Activated B cell treated with CpG ODN at 0.5 μM for 24 hours (primary cell): ENCODE data around the gene GTF2H4. TPM values are rescaled to one million over a fixed set of nuclear protein-coding genes. Genes with fewer than 3 reads are reported as not detected.

Experiments used
- ATAC-seq: fragments of 200-7000 bp; cut with Tn5 transposase; one replicate; pipeline ENCODE4 v1.10.0; 2021; ENCODE audit warnings: low read depth, mild to moderate bottlenecking, moderate library complexity
- CTCF ChIA-PET: fragments of 350-600 bp; sonication (Branson Sonifier 250); formaldehyde crosslinking; loops from one replicate; lab custom pipeline; 2021; ENCODE audit warnings: antibody characterized with exemption; lab: Charles Lee
- POLR2A ChIA-PET: fragments of 350-600 bp; sonication (Branson Sonifier 250); formaldehyde crosslinking; loops from one replicate; lab custom pipeline; 2021; ENCODE audit warnings: antibody characterized with exemption; lab: Charles Lee
- DNase-seq: peaks from one replicate; pipeline ENCODE4 v3.0.0; 2022
- H3K27ac Mint-ChIP-seq: one replicate; pipeline ENCODE4 v1.8.0; 2020; ENCODE audit warnings: mixed read lengths
- H3K27me3 Mint-ChIP-seq: one replicate; pipeline ENCODE4 v1.8.0; 2021; ENCODE audit warnings: mixed read lengths
- H3K36me3 Mint-ChIP-seq: one replicate; pipeline ENCODE4 v1.8.0; 2021; ENCODE audit warnings: low read depth, mixed read lengths
- H3K4me1 Mint-ChIP-seq: one replicate; pipeline ENCODE4 v1.8.0; 2021; ENCODE audit warnings: mixed read lengths
- H3K4me3 Mint-ChIP-seq: one replicate; pipeline ENCODE4 v1.8.0; 2020; ENCODE audit warnings: mild to moderate bottlenecking, mixed read lengths
- H3K9me3 Mint-ChIP-seq: one replicate; pipeline ENCODE4 v1.8.0; 2020; ENCODE audit warnings: mixed read lengths
- intact Hi-C: fragments of 100-400 bp; cut with micrococcal nuclease; formaldehyde crosslinking; loops from one replicate; pipeline ENCODE4 v1.15.1; 2024
- total RNA-seq: library from RNA; stranded (reverse); gene quantifications from 2 replicates; pipeline ENCODE4 v1.2.3, GENCODE V29; 2022
- TF ChIP-seq, protein P1 (sequence below): fragments of 200-600 bp; IDR thresholded peaks from one replicate; pipeline ENCODE4 v1.8.0; 2022; ENCODE audit warnings: antibody characterized with exemption, mild to moderate bottlenecking

GTF2H4 gene
- total RNA-seq, 1 donor from 2014 or later, result 42.3 TPM

DNA sequence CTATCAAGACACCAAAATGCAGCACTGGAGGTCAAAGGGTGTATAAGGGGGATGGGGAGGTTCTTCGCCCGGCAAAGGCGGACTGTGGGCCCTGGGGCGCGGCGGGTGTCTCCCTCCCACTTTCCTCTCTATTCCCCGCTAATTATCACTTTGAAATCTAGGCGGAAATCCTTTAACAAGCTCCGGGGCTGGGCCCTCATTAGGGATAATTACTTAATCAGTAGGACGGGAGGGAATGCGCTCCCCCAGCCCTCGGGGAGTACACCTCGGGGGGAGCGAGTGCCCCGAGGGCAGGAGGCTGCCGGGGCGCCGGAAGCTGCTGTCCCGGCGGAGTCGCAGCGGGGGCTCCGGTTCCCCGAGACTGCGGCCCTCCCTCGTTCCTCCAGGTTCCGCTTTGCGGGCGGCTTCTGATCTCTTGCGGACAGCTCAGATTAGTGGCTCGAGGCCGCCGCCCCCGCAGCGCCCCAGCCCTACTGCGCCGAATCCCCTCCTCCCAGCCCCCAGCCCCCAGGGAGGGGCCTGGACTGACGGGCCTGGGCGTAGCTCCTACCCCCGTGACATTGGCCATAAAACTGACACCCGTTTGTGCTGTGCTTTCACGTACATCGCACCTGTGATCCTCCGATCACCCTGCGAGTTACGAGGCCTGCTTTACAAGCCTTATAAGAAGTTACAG lies 47.5 kb downstream of the GTF2H4 start:
- Mint-ChIP-seq H3K4me1 (peaks cover 21% of the 10 kb centered on the region), H3K36me3 (no peaks in the 10 kb centered on the region), H3K4me3 (peak overlapping the region; percentile 82), H3K27ac (peak overlapping the region; percentile 82), H3K27me3 (peaks cover 5% of the 10 kb centered on the region), H3K9me3 (no peaks in the 10 kb centered on the region)
- CTCF ChIA-PET, result interaction anchor here (0.6 to 1.6 kb wide), 2 partner anchors 124 to 1884 kb away, joined by 4 read pairs; no protein-coding TSS in a partner anchor
- POLR2A ChIA-PET, result interaction anchor here (0.6 to 2.0 kb wide), 9 partner anchors 38 to 1017 kb away, joined by 3 to 17 read pairs (median 3); partner anchors contain the start of genes DDR1, DXO, POLR1H and VARS2
- TF ChIP-seq, protein P1, sequence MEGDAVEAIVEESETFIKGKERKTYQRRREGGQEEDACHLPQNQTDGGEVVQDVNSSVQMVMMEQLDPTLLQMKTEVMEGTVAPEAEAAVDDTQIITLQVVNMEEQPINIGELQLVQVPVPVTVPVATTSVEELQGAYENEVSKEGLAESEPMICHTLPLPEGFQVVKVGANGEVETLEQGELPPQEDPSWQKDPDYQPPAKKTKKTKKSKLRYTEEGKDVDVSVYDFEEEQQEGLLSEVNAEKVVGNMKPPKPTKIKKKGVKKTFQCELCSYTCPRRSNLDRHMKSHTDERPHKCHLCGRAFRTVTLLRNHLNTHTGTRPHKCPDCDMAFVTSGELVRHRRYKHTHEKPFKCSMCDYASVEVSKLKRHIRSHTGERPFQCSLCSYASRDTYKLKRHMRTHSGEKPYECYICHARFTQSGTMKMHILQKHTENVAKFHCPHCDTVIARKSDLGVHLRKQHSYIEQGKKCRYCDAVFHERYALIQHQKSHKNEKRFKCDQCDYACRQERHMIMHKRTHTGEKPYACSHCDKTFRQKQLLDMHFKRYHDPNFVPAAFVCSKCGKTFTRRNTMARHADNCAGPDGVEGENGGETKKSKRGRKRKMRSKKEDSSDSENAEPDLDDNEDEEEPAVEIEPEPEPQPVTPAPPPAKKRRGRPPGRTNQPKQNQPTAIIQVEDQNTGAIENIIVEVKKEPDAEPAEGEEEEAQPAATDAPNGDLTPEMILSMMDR, result no peak
- peak; percentile 72 for DNase-seq
- ATAC-seq, result peak; percentile 93
- intact Hi-C loops, result loop anchor here (2.0 to 5.0 kb wide), 2 partner anchors 41 to 213 kb away; partner anchors contain the start of genes FLOT1, IER3 and VARS2

DNA sequence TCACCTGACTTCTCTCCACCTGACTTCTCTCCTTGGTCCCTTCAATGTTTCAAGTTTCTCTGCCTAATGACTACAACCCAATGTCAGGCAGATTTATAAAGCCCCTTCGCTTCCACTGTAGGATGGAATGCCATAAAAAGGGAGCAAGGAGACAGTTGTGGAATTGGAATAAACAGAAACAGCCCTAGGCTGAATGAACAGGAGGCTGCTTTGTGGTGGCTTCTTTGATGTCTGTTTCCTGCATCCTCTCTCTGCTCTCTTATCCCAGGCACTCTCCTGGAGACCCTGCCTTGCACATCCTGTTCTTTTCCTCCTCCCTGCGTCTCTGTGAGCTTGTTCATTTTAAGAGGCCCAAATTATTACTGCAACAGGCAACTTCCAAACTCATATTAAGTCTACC lies 49.7 kb downstream of the GTF2H4 start:
- POLR2A ChIA-PET, result no interaction called here
- H3K9me3 Mint-ChIP-seq, result no peaks in the 10 kb centered on the region
- peaks cover 21% of the 10 kb centered on the region for H3K4me1 Mint-ChIP-seq
- TF ChIP-seq, protein P1, result no peak
- H3K36me3 Mint-ChIP-seq, result no peaks in the 10 kb centered on the region
- no peak overlapping the region for H3K4me3 Mint-ChIP-seq
- no peak overlapping the region for H3K27ac Mint-ChIP-seq
- DNase-seq (no peak), ATAC-seq (no peak)
- H3K27me3 Mint-ChIP-seq, result peaks cover 10% of the 10 kb centered on the region
- intact Hi-C loops, result loop anchor here (5.0 kb wide), 1 partner anchor 215 kb away; the partner anchor contains the start of genes FLOT1 and IER3
- CTCF ChIA-PET, result no interaction called here

DNA sequence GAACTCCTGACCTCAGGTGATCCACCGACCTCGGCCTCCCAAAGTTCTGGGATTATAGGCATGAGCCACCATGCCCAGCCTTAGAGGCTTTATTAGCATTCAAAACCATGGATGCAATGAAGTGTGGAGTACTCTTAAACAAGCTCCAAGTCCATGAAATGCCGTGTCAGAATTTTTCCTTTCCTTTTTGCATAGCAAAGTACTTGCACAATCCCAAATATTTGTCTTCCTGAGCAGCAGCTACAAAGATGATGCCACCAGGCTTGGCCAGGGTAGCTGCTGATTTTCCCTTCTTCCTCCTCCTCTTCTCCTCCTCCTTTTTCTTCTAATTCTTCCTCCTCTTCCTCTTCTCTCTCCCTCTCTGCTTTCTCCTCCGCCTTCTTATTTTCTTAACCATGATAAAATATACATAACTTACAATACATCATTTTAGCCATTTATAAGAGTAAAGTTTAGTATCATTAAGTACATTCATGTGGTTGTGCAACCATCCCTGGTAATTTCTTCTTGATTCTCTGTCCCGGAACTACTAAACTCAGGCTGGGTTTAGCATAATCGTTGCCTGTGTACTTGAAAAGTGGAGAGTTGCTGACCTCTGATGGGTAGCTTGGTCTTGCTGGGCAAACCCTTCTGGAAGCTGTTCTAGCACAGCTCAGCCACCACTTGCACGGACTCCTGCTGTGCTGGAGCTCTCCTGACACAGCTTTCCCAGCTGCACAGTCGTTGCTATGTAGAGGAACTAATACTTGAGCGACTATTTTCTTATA lies 53.1 kb downstream of the GTF2H4 start:
- ATAC-seq, result no peak
- H3K36me3 Mint-ChIP-seq, result no peaks in the 10 kb centered on the region
- intact Hi-C loops, result no loop called here
- H3K4me3 Mint-ChIP-seq, result no peak overlapping the region
- POLR2A ChIA-PET, result no interaction called here
- H3K27ac Mint-ChIP-seq, result no peak overlapping the region
- peaks cover 8% of the 10 kb centered on the region for H3K4me1 Mint-ChIP-seq
- H3K27me3 Mint-ChIP-seq, result peaks cover 28% of the 10 kb centered on the region
- no peaks in the 10 kb centered on the region for H3K9me3 Mint-ChIP-seq
- CTCF ChIA-PET, result no interaction called here
- no peak for DNase-seq
- TF ChIP-seq, protein P1, result no peak

DNA sequence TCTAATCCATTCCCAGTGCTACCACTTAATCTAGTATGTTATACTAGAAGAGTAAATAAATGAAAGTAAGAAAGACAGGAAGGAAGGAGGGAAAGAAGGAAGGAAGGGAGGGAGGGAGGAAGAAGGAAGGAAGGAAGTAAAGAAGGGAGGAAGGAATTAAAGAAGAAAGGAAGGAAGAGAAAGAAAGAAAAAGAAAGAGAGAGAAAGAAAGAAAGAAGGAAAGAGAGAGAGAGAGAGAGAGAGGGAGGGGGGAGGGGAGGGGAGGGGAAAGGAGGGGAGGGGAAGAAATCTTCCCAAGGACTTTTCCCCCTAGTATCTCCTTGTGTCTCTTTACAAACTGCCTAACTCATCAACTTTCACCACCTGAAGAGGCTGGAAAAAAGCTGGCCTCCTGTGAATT lies 54.7 kb downstream of the GTF2H4 start:
- DNase-seq (no peak), ATAC-seq (no peak)
- Mint-ChIP-seq H3K4me3 (no peak overlapping the region), H3K36me3 (no peaks in the 10 kb centered on the region), H3K27me3 (peaks cover 28% of the 10 kb centered on the region), H3K4me1 (no peaks in the 10 kb centered on the region), H3K9me3 (no peaks in the 10 kb centered on the region), H3K27ac (no peak overlapping the region)
- POLR2A ChIA-PET, result interaction anchor here (0.6 kb wide), 2 partner anchors 48 to 216 kb away, joined by 3 to 6 read pairs; partner anchors contain the start of gene MUC22
- CTCF ChIA-PET, result no interaction called here
- TF ChIP-seq, protein P1, result no peak
- intact Hi-C loops, result no loop called here

DNA sequence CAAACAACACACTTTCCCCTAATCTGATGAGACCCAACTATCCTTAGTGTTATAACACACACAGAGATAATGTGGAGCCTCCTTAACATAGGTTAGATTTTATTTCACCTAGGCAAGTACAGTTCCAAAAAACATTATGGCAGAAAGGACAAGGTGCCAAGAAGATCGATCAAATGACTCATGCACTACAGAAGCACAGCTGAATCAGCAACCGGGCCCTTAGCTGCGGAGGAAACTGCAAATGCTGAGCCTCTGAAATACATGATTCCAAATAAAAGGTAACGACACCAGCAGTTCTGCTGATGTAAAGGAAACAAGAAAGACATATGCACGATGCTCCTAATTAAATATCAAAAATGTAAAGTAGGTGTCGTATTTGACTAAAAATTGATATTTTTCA lies 55.6 kb downstream of the GTF2H4 start:
- intact Hi-C loops, result no loop called here
- H3K4me3 Mint-ChIP-seq, result no peak overlapping the region
- H3K9me3 Mint-ChIP-seq, result no peaks in the 10 kb centered on the region
- no peak overlapping the region for H3K27ac Mint-ChIP-seq
- DNase-seq, result no peak
- no peaks in the 10 kb centered on the region for H3K4me1 Mint-ChIP-seq
- peaks cover 26% of the 10 kb centered on the region for H3K27me3 Mint-ChIP-seq
- CTCF ChIA-PET, result no interaction called here
- TF ChIP-seq, protein P1, result no peak
- POLR2A ChIA-PET, result no interaction called here
- H3K36me3 Mint-ChIP-seq, result no peaks in the 10 kb centered on the region
- no peak for ATAC-seq
